Thyroid gland (tissue), 4 donors: ENCODE data around the gene ZBED4.

ENCODE experiments used
- POLR2A ChIP-seq, 2 donors: fragments of 450-650 bp; IDR thresholded peaks; one replicate each; pipeline ENCODE4 v1.6.1; 2017; ENCODE audit warnings: antibody characterized with exemption in 2 of 2, mild to moderate bottlenecking in 2 of 2, moderate library complexity in 1 of 2
- TF ChIP-seq, protein P1 (sequence below), 6 experiments: fragments of 200-600 bp in 3 of 6; fragments of 450-650 bp in 3 of 6; sonication (generic) in 3 of 6; IDR thresholded peaks; one replicate each; pipeline ENCODE4 v1.5.1; 2016 to 2019; ENCODE audit warnings: antibody characterized with exemption in 6 of 6, mild to moderate bottlenecking in 2 of 6, inconsistent platforms in 1 of 6, moderate library complexity in 1 of 6

- TF ChIP-seq, protein P1, sequence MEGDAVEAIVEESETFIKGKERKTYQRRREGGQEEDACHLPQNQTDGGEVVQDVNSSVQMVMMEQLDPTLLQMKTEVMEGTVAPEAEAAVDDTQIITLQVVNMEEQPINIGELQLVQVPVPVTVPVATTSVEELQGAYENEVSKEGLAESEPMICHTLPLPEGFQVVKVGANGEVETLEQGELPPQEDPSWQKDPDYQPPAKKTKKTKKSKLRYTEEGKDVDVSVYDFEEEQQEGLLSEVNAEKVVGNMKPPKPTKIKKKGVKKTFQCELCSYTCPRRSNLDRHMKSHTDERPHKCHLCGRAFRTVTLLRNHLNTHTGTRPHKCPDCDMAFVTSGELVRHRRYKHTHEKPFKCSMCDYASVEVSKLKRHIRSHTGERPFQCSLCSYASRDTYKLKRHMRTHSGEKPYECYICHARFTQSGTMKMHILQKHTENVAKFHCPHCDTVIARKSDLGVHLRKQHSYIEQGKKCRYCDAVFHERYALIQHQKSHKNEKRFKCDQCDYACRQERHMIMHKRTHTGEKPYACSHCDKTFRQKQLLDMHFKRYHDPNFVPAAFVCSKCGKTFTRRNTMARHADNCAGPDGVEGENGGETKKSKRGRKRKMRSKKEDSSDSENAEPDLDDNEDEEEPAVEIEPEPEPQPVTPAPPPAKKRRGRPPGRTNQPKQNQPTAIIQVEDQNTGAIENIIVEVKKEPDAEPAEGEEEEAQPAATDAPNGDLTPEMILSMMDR (IDR thresholded peaks at IDR 0.05): no peak
- no peak for TF ChIP-seq POLR2A (IDR thresholded peaks at IDR 0.05)
Observed at GRCh38 chr22:49824185-49824925, 29.3 kb upstream of the ZBED4 start.
